Ishikawa (cell line): ENCODE results near the gene AGAP5.

Source experiments
- CEBPB ChIP-seq: IDR thresholded peaks from 2 replicates; pipeline ENCODE4 v1.6.1; 2012
- CREB1 ChIP-seq: IDR thresholded peaks from 2 replicates; pipeline ENCODE4 v1.6.1; 2012; ENCODE audit warnings: low read depth
- EP300 ChIP-seq: IDR thresholded peaks from 2 replicates; pipeline ENCODE4 v1.6.1; 2012; ENCODE audit warnings: borderline replicate concordance
- FOXM1 ChIP-seq: IDR thresholded peaks from 2 replicates; pipeline ENCODE4 v1.6.1; 2012; ENCODE audit warnings: low read depth, borderline replicate concordance
- RAD21 ChIP-seq: IDR thresholded peaks from 2 replicates; pipeline ENCODE4 v1.6.1; 2012; ENCODE audit warnings: low read depth
- TAF1 ChIP-seq: IDR thresholded peaks from 2 replicates; pipeline ENCODE4 v1.6.1; 2012; ENCODE audit warnings: low read depth, mild to moderate bottlenecking
- TCF12 ChIP-seq: IDR thresholded peaks from 2 replicates; pipeline ENCODE4 v1.6.1; 2012; ENCODE audit warnings: low read depth
- YY1 ChIP-seq: IDR thresholded peaks from 2 replicates; pipeline ENCODE4 v1.6.1; 2012; ENCODE audit warnings: low read depth
- ZBTB7A ChIP-seq: IDR thresholded peaks from 2 replicates; pipeline ENCODE4 v1.6.1; 2012; ENCODE audit warnings: low read depth
- TF ChIP-seq, protein P1 (sequence below): IDR thresholded peaks from 2 replicates; pipeline ENCODE4 v1.6.1; 2012; ENCODE audit warnings: low read depth, mild to moderate bottlenecking
- TF ChIP-seq, protein P2 (sequence below): IDR thresholded peaks from 2 replicates; pipeline ENCODE4 v1.6.1; 2012

DNA sequence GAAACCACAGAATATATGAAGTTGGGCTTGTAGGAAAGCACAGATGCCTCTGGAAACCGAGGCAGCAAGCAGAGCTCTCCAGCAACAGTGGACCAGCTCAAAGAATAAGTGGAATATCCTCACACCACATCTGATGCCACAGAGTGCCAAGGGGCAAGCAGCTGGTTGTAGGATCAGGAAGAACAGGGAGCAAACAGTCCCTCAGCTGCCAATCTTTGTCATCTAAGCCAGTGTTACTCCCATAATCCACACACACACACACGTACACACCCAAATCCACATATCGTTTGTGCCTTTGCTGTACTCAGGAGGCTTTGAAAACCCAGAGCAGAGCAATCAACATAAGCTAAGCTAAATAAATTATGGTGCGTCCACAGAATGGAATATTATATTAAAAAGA is 25.6 kb upstream of the AGAP5 start:
- TF ChIP-seq FOXM1 (no peak), CREB1 (no peak), TCF12 (no peak), RAD21 (no peak), TAF1 (no peak), CEBPB (no peak), EP300 (no peak), ZBTB7A (no peak), YY1 (no peak)
- TF ChIP-seq, protein P1, sequence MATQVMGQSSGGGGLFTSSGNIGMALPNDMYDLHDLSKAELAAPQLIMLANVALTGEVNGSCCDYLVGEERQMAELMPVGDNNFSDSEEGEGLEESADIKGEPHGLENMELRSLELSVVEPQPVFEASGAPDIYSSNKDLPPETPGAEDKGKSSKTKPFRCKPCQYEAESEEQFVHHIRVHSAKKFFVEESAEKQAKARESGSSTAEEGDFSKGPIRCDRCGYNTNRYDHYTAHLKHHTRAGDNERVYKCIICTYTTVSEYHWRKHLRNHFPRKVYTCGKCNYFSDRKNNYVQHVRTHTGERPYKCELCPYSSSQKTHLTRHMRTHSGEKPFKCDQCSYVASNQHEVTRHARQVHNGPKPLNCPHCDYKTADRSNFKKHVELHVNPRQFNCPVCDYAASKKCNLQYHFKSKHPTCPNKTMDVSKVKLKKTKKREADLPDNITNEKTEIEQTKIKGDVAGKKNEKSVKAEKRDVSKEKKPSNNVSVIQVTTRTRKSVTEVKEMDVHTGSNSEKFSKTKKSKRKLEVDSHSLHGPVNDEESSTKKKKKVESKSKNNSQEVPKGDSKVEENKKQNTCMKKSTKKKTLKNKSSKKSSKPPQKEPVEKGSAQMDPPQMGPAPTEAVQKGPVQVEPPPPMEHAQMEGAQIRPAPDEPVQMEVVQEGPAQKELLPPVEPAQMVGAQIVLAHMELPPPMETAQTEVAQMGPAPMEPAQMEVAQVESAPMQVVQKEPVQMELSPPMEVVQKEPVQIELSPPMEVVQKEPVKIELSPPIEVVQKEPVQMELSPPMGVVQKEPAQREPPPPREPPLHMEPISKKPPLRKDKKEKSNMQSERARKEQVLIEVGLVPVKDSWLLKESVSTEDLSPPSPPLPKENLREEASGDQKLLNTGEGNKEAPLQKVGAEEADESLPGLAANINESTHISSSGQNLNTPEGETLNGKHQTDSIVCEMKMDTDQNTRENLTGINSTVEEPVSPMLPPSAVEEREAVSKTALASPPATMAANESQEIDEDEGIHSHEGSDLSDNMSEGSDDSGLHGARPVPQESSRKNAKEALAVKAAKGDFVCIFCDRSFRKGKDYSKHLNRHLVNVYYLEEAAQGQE, result no peak
- TF ChIP-seq, protein P2, sequence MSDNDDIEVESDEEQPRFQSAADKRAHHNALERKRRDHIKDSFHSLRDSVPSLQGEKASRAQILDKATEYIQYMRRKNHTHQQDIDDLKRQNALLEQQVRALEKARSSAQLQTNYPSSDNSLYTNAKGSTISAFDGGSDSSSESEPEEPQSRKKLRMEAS, result no peak
